ENCODE measurements around the gene ZBTB20. TPM values are rescaled to one million over a fixed set of nuclear protein-coding genes. Genes with fewer than 3 reads are reported as not detected.
A peak's percentile ranks its signal among the peaks of the same experiment; 100 is the strongest.

Gene ZBTB20
- total and polyA plus RNA-seq, 10 donors: 0.32 to 89.7 (median 71.8) TPM

- peak overlapping the region in 7 of 8 donors; percentile 37 to 72 (median 51) for H3K27ac ChIP-seq
- no peaks in the 10 kb centered on the region for H3K27me3 ChIP-seq (replicated peaks in 1 of 7)
- peaks cover 0 to 13% (median 0%) of the 10 kb centered on the region in 6 donors for H3K4me1 ChIP-seq
- H3K9me3 ChIP-seq: peaks cover 0 to 5% (median 0%) of the 10 kb centered on the region in 8 donors
- intact Hi-C loops (cut with DNase I; ENCODE audit: low total_unique reads): no loop called here
- no peaks in the 10 kb centered on the region for H3K36me3 ChIP-seq
- TF ChIP-seq POLR2A (IDR thresholded peaks at IDR 0.05) (no peak), POLR2AphosphoS5 (IDR thresholded peaks at IDR 0.05) (no peak), CTCF (IDR thresholded peaks at IDR 0.05 in 8 of 11, conservative IDR thresholded peaks at IDR 0.05 in 3 of 11) (no peak)
- 69 to 80% (median 77%) methylated on average over 4 of the region's 4 CpGs for WGBS, 5 donors
- DNase-seq: no peak
- H3K4me3 ChIP-seq: no peak overlapping the region
Observed at GRCh38 chr3:115156046-115156654, 9.1 kb upstream of the ZBTB20 start.

DNA sequence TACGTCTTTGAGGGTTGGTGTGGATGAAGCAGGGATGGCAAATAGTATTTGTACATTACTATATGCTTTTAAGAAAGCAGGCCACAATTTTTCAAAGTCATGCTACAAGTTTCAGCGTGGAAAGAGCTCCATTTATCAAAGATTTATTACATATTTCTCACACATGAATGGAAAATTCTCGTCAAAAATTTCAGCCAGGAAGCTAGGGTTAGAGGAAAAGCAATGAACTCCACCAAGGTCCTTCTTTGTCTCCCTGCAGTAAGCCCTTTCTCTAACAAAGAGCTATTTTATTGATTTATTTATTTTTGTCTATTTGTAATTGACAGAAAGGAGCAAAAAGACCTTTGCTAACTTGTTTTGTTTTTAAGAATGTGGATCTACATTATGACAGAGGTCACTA, 7.5 kb upstream of the ZBTB20 start:
- H3K4me1 ChIP-seq: peaks cover 0 to 13% (median 0%) of the 10 kb centered on the region in 6 donors
- TF ChIP-seq POLR2AphosphoS5 (IDR thresholded peaks at IDR 0.05) (no peak), CTCF (IDR thresholded peaks at IDR 0.05 in 8 of 11, conservative IDR thresholded peaks at IDR 0.05 in 3 of 11) (no peak), POLR2A (IDR thresholded peaks at IDR 0.05) (no peak)
- intact Hi-C loops (cut with DNase I; ENCODE audit: low total_unique reads): no loop called here
- DNase-seq: no peak
- H3K36me3 ChIP-seq: no peaks in the 10 kb centered on the region
- H3K4me3 ChIP-seq: no peak overlapping the region
- H3K27ac ChIP-seq: peak overlapping the region in 5 of 8 donors; percentile 37 to 72 (median 58)
- whole genome bisulfite sequencing, 5 donors: 51 to 60% (median 56%) methylated on average over 3 of the region's 3 CpGs
- no peaks in the 10 kb centered on the region for H3K27me3 ChIP-seq (replicated peaks in 1 of 7)
- H3K9me3 ChIP-seq: peaks cover 0 to 5% (median 0%) of the 10 kb centered on the region in 8 donors

GRCh38 chr3:115151921-115152320, 4.8 kb upstream of the ZBTB20 start:
- Histone ChIP-seq H3K27me3 (replicated peaks in 1 of 7) (no peaks in the 10 kb centered on the region), H3K27ac (no peak overlapping the region), H3K9me3 (peaks cover 0 to 5% (median 0%) of the 10 kb centered on the region in 8 donors), H3K4me3 (no peak overlapping the region), H3K36me3 (no peaks in the 10 kb centered on the region), H3K4me1 (peaks cover 6 to 22% (median 13%) of the 10 kb centered on the region in 6 donors)
- 83 to 96% (median 91%) methylated on average over 2 of the region's 2 CpGs for WGBS, 5 donors
- TF ChIP-seq POLR2AphosphoS5 (IDR thresholded peaks at IDR 0.05) (no peak), POLR2A (IDR thresholded peaks at IDR 0.05) (no peak), CTCF (IDR thresholded peaks at IDR 0.05 in 8 of 11, conservative IDR thresholded peaks at IDR 0.05 in 3 of 11) (no peak)
- DNase-seq: no peak
- intact Hi-C loops (cut with DNase I; ENCODE audit: low total_unique reads): no loop called here

DNA sequence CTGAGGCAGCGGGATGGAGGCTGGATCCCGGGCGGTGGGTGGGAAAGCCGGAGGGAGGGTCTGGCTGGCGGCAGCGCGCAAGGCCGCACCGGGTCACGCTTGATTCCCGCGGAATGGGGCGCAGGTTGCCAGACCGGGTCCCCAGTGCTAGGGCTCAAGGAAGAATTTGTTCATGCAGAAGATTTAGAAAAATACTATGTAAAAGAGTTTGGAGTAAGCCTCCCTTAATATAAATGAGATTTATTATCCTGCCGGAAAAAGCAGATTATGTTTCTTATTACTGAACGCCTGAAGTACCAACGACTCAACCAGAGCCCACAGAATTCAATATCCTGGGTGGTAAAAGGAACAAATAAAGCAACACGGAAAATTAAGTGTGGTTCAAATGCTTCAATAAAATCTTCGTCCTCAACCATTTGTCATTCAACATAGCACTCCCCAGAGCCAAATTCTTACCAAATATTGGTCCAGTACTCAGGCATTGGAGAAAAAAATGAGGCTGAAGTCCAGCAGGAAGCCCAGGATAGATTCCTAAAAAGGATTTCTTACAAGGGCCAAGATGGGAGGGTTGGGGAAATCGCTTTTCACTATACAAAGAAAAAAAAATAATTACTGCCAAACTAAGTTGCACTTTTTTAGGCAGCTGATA, 1.2 kb upstream of the ZBTB20 start:
- DNase-seq: no peak
- WGBS, 5 donors: 2 to 3% (median 3%) methylated on average over 20 of the region's 20 CpGs
- intact Hi-C loops (cut with DNase I; ENCODE audit: low total_unique reads): no loop called here
- Histone ChIP-seq H3K9me3 (peaks cover 0 to 5% (median 0%) of the 10 kb centered on the region in 8 donors), H3K4me1 (peaks cover 6 to 34% (median 23%) of the 10 kb centered on the region in 6 donors), H3K27ac (peak overlapping the region; percentile 91 to 99 (median 98)), H3K27me3 (replicated peaks in 1 of 7) (no peaks in the 10 kb centered on the region), H3K36me3 (no peaks in the 10 kb centered on the region), H3K4me3 (peak overlapping the region; percentile 40 to 84 (median 62))
- TF ChIP-seq POLR2A (IDR thresholded peaks at IDR 0.05) (no peak), CTCF (IDR thresholded peaks at IDR 0.05 in 8 of 11, conservative IDR thresholded peaks at IDR 0.05 in 3 of 11) (peak in 1 of 11 experiments; percentile 3)

All from spleen (tissue), 11 donors.